ENCODE data around the gene TMPRSS5.

- no peak for TF ChIP-seq SUZ12 (IDR thresholded peaks at IDR 0.05; ENCODE audit: extremely low read depth, insufficient read depth, insufficient read length)
- no peak for TF ChIP-seq YY1 (IDR thresholded peaks at IDR 0.05; ENCODE audit: insufficient read depth, insufficient read length)
- TF ChIP-seq ZNF274 (IDR thresholded peaks at IDR 0.05; ENCODE audit: low read depth, low read length) = no peak
These were observed 18.7 kb upstream of the TMPRSS5 start for GRCh38 chr11:113724778-113725177.

All from NT2/D1 (cell line).